ENCODE measurements around the gene KCNH2. TPM values are rescaled to one million over a fixed set of nuclear protein-coding genes. Genes with fewer than 3 reads are reported as not detected.
"Not testable (repeated sequence)": the region's sequence is repeated elsewhere in the genome, so short reads cannot be mapped to it uniquely, and the experiment has no call there.

Gene KCNH2, protein sequence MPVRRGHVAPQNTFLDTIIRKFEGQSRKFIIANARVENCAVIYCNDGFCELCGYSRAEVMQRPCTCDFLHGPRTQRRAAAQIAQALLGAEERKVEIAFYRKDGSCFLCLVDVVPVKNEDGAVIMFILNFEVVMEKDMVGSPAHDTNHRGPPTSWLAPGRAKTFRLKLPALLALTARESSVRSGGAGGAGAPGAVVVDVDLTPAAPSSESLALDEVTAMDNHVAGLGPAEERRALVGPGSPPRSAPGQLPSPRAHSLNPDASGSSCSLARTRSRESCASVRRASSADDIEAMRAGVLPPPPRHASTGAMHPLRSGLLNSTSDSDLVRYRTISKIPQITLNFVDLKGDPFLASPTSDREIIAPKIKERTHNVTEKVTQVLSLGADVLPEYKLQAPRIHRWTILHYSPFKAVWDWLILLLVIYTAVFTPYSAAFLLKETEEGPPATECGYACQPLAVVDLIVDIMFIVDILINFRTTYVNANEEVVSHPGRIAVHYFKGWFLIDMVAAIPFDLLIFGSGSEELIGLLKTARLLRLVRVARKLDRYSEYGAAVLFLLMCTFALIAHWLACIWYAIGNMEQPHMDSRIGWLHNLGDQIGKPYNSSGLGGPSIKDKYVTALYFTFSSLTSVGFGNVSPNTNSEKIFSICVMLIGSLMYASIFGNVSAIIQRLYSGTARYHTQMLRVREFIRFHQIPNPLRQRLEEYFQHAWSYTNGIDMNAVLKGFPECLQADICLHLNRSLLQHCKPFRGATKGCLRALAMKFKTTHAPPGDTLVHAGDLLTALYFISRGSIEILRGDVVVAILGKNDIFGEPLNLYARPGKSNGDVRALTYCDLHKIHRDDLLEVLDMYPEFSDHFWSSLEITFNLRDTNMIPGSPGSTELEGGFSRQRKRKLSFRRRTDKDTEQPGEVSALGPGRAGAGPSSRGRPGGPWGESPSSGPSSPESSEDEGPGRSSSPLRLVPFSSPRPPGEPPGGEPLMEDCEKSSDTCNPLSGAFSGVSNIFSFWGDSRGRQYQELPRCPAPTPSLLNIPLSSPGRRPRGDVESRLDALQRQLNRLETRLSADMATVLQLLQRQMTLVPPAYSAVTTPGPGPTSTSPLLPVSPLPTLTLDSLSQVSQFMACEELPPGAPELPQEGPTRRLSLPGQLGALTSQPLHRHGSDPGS
- polyA plus RNA-seq (ENCODE audit: insufficient read length in 4 of 4): 10 to 100 TPM in 3 of 4 donors, 1 to 10 TPM in 1; 9.8 to 17.5 (median 15.7) TPM

DNA sequence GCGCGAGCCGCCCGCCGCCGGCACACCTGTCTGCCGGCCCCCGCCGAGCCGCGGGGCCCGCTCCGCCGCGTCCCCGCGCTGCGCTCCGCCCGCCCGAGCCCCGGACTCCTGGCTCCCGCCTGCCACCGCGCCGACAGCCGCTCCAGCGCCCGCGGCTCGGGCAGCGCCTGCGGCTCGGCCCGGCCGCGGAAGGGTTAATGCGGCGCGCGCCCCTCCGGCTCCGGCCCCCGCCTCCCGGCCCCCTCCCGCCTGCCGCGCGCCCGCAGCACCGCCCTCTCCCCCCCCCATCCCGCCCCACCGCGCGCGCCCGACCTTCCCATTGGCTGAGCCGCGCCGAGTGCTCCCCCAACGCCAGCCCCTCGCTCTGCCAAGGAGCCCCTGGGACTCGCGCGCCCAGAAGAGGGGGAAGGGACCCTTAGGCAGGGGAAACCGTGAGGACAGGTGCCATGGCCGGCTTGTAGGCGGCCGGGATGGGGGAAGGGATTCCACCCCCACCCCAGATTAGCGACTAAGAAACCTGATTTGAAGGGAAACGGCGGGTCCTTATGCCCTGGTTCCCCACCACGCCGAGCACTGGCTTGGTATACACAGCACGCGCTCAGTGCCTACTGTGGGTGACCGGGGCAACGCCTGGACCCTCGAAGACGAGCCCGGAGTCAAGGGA is at the start of gene KCNH2:
Gene KCNH2, minus strand, starts transcription at position 196 of the 664 bp plus-strand sequence. CDS start 408 bp downstream, outside the sequence.
- DNase-seq (ENCODE audit: low read depth in 4 of 4, low spot score in 3 of 4): no peak

- DNase-seq (ENCODE audit: low read depth in 4 of 4, low spot score in 3 of 4): not testable (repeated sequence)
Observed at GRCh38 chr7:151027728-151028130, 49.6 kb upstream of the KCNH2 start.

GRCh38 chr7:151026771-151027727 is 48.9 kb upstream of the KCNH2 start:
- DNase-seq (ENCODE audit: low read depth in 4 of 4, low spot score in 3 of 4): not testable (repeated sequence)

DNA sequence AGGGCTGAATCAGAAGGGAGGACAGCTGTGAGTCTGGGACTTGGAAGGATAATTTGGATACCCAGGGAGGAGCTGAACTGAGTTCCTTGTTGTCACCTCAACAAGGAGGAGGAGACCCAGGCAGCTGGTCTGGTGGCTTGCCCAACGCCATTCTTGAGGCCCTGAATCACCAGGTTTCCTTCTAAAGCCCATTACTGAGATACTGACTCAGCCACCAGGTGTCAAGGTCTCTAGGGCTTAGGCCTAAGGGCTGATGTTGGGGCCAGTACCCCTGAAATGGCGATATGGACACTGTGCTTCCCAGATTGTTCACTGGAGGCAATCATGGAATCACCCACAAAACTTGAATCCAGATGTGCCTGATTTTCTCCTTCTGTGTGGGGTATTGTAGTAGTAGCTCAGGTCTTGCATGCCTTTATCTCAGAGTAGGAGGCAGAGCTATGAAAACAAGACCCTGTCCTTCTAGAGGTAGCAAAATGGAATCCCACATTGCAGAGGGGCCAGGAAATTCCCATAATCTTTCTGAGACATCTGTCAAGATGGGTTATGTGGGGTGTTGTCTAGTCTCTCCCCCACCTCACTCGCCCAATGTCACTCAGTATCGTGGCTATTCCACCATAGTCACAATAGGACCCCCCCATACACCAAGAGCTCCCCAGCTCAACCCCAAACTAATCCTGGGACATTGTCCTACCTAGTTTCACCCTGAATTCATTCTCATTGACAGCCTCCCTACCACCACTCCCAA is 48.0 kb upstream of the KCNH2 start:
- DNase-seq (ENCODE audit: low read depth in 4 of 4, low spot score in 3 of 4): no peak

DNA sequence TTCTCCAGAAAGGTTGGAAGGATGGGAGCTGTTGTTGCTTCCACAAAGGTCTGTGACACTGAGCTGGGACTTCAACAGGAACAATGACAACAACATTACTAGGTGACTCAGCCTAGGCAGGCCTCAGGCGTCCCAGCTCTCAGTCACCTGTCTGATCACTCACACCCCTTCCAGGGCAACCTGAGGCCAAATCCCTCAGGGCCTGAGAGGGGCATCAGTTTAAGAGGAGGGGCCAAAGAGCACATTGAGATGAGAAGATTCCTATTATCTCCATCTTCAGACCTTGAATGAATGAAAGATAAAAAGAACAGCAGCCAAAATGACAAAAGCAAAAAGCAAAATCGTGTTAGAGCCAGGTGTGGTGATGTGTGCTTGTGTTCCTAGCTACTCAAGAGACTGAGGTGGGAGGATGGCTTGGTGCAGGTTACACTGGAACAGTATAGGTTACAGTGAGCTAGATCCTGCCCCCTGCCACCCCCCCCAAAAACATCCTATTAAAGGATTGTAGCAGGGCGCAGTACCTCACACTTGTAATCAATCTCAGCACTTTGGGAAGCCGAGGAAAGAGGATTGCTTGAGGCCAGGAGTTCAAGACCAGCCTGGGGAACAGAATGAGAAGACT is 46.4 kb upstream of the KCNH2 start, which contains the start of gene ATG9B:
Gene ATG9B, minus strand, starts transcription at position 60 of the 622 bp plus-strand sequence. CDS start 71 bp downstream, outside the sequence.
- no peak for DNase-seq (ENCODE audit: low read depth in 4 of 4, low spot score in 3 of 4)

- DNase-seq (ENCODE audit: low read depth in 4 of 4, low spot score in 3 of 4): no peak
Observed at GRCh38 chr7:151023232-151023631, 45.1 kb upstream of the KCNH2 start.

DNA sequence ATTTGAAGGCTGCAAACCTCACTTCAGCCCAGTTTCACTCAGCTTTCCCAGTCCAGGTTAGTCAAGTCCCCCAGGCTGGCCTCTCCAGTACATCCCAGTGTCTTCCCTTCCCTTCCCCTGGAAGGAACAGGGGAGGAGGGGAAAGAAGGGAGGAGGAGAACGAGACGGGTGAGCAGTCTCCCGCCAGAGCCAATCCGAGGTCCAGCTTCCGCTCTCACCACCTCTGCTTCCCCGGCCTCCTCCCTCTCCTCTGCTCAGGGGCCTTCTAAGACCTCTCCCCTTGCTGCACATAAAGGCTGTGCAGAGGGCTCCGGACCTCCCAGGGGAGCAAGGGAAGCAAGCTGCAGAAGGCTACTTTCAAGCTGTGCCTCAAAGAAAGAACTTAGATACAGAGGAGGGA is 42.1 kb upstream of the KCNH2 start:
- no peak for DNase-seq (ENCODE audit: low read depth in 4 of 4, low spot score in 3 of 4)

GRCh38 chr7:151019130-151019447 is 41.0 kb upstream of the KCNH2 start:
- no peak for DNase-seq (ENCODE audit: low read depth in 4 of 4, low spot score in 3 of 4)

DNA sequence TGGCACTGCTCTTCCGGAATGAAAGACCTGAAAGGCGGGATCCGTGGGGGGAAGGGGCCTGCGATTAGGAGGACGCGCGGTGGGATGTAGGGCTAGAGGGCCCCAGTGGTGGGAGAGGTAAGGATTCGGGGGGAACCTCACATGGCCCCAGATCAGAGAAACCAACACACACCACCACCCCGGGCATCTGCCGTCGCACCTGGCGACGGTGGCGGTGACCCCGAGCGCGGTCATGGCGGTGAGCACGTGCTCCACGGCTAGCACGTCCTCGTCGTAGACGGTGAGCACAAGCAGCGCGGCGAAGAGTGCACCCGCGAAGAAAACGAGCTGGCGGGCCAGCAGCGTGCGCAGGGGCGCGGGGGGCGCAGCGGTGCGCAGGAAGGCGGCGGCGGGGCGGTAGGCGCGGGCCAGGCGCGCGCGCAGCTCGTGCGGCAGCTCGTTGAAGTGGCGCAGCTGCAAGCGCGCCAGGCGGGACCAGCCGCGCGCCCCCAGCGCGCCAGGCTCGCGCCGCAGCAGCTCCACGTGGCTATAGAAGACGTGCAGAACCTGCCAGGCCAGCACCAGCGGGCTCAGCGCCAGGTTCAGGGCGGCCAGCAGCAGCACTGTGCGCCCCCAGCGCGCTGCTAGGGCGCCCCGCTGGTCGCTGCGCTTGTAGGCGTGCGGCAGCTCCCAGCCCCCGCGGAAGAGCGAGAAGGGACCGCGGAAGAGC is 40.5 kb upstream of the KCNH2 start:
- DNase-seq (ENCODE audit: low read depth in 4 of 4, low spot score in 3 of 4): no peak

DNA sequence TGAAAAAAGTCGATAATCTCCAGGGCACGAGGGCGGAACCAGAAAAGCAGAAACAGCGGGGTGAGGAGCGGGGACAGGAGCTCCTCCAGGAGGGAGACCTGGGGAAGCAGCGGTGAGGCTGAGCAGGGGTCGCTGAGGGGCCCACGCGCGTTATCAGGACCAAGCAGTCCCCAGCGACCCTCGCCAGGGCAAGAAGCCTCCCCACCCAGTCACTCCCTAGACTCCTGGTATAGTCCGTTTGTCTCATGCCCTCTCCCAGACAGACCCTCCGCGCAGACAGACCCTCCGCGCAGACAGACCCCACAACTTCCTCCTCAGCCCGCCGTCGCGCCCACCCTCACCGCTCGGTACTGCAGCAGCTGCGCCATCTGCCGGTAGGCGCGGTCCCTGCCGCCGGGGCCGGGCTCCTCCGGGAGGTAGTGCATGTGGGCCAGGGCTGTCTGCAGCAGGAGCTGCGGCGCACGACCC is 39.9 kb upstream of the KCNH2 start:
- DNase-seq (ENCODE audit: low read depth in 4 of 4, low spot score in 3 of 4): peak in 1 of 4 donors; percentile 50

DNA sequence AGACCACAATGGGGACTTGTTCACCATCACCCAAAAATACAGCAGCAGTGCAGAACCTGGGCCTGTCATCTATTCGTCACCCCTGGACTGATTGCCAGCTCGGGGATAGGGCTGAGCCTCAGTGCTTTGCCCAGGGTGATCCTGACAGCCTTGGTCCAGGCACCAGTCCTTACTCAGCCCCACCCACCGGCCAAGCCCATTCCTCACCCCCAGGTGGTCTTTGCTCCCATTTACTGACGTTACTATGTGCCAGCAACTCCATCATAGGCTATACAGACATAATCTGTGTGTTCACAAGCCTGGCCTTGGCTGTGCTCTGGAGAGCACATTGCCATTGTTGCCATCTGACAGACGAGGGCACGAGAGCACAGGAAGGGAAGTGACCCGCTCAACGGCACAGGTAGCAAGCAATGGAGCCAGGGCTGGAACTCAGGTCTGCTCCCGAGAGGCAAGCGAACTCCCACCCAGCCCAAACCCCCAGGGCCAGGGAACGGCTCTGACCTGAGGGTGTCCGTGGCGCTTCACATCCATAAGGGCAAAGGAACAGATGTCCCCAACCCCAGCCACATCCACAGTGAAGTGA is 39.3 kb upstream of the KCNH2 start:
- no peak for DNase-seq (ENCODE audit: low read depth in 4 of 4, low spot score in 3 of 4)

- DNase-seq (ENCODE audit: low read depth in 4 of 4, low spot score in 3 of 4): no peak
Observed at GRCh38 chr7:151016942-151017341, 38.8 kb upstream of the KCNH2 start.

DNA sequence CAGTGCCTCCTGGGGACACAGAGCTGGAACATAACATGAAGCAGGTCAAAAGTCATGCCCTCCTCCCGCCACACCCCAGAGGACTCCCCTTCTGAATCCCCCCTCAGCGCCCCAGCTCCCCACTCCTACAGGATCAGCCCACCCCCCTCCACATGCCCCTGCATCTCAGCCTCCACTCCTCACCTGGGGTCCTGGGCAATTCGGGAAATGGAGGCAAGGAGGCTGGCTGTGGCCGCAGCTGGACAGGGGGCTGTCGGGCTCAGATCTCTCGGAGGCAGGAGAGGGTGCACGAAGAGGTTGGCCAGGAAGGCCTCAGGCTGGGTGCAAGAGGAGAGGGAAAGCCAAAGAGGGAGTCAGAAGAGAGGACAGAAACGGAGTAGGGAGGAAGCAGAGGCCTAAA is 38.4 kb upstream of the KCNH2 start:
- DNase-seq (ENCODE audit: low read depth in 4 of 4, low spot score in 3 of 4): no peak

DNA sequence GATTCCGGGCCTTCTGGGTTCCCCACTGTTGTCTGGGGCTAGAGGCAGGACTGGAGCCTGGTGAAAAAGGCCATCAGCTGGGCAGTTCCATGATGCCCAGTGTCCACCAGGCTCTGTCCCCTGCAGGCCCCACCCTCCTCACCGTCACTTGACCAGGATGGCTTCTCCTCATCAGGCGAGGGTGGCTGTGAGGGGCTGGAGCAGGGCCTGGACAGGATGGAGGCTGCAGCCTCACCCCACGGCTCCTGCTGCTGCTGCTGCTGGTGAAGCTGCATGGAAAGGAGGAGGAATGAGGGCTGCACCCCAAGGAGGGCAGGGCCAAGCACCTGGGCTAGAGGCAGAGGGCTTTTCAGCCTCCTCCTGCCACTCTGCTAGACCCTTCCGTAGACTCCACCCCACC is 37.8 kb upstream of the KCNH2 start:
- DNase-seq (ENCODE audit: low read depth in 4 of 4, low spot score in 3 of 4): no peak

- no peak for DNase-seq (ENCODE audit: low read depth in 4 of 4, low spot score in 3 of 4)
Observed at GRCh38 chr7:151014950-151015349, 36.8 kb upstream of the KCNH2 start.

GRCh38 chr7:151013733-151014497 is 35.8 kb upstream of the KCNH2 start:
- DNase-seq (ENCODE audit: low read depth in 4 of 4, low spot score in 3 of 4): peak in 3 of 4 donors; percentile 67 to 76 (median 73)
